COR-L47 (cell line): Measurements from ENCODE around the gene ZNF608.

ENCODE experiments used
- DNase-seq: peaks from one replicate; lab custom pipeline; 2025; lab: John Stamatoyannopoulos, UW

Gene ZNF608

GRCh38 chr5:124752854-124753720, 6.6 kb upstream of the ZNF608 start:
- no peak for DNase-seq

GRCh38 chr5:124751031-124751430, 4.6 kb upstream of the ZNF608 start:
- no peak for DNase-seq

GRCh38 chr5:124748687-124749594, 2.5 kb upstream of the ZNF608 start:
- peak; percentile 96 for DNase-seq

GRCh38 chr5:124747791-124748686, 1.6 kb upstream of the ZNF608 start:
- DNase-seq: no peak

- DNase-seq: peak; percentile 89
These were observed 714 bp upstream of the ZNF608 start for GRCh38 chr5:124746916-124747790.

GRCh38 chr5:124745007-124745927, 1.2 kb downstream of the ZNF608 start:
- no peak for DNase-seq

GRCh38 chr5:124744170-124744971, 2.1 kb downstream of the ZNF608 start:
- no peak for DNase-seq

GRCh38 chr5:124743602-124744169, 2.8 kb downstream of the ZNF608 start:
- DNase-seq: no peak

- DNase-seq: no peak
These were observed 3.3 kb downstream of the ZNF608 start for GRCh38 chr5:124742983-124743601.

- DNase-seq: no peak
These were observed 3.9 kb downstream of the ZNF608 start for GRCh38 chr5:124742521-124742920.

- no peak for DNase-seq
These were observed 4.5 kb downstream of the ZNF608 start for GRCh38 chr5:124741711-124742496.

- no peak for DNase-seq
These were observed 5.4 kb downstream of the ZNF608 start for GRCh38 chr5:124740991-124741583.

GRCh38 chr5:124740071-124740470, 6.4 kb downstream of the ZNF608 start:
- DNase-seq: no peak

GRCh38 chr5:124739634-124740025, 6.8 kb downstream of the ZNF608 start:
- DNase-seq: no peak

GRCh38 chr5:124738681-124739633, 7.5 kb downstream of the ZNF608 start:
- peak; percentile 78 for DNase-seq

- DNase-seq: no peak
These were observed 8.8 kb downstream of the ZNF608 start for GRCh38 chr5:124737651-124738050.
